ENCODE results near the gene SLC6A1.

Gene SLC6A1

DNA sequence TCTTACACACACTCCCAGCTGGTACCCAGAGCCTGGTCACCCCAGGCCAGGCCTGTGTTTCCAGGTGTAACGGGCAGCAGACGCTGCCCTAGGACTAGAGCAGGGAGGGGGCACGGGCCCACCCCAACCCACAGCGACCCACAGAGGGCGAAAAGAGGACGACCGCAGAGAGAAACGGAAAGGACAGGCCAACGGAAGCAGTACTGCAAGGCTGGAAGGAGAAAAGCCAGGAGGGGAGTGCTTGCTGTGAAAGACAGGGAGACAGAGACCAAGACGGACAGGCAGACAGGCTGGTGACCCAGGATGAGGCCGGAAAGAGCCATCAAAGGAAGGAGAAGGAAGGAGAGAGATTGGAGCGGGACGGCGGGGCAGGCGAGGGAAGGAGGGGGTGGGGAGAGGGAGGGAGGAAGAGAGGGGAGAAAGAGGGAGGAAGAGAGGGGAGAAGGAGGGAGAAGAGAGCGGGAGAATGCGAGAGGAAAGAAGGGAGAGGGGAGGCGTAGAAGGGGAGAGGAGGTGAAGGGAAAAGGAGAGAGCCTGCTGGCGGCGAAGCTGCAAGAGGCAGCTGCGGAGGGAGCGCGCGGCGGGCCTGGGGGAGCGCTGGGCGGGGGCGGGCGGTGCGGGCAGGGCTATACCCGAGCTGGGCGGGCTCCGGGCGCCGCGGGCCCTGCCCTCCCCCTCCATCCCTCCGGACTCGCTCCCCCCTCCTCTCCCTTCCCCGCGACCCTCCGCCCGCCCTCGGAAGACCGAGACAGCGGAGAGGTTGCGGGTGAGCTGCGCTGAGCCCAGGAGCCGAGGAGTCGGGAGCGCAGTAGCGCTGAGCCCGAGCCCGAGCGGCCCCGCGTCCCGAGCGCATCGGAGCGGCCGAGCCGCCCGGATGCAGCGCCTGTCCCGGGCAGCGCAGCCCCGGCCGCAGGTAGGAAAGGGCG, at the start of gene SLC6A1:
Gene SLC6A1 (plus strand): TSS at position 732 of the 926 bp plus-strand sequence. CDS start 24,464 bp downstream, outside the sequence.
- DNase-seq: no peak

DNA sequence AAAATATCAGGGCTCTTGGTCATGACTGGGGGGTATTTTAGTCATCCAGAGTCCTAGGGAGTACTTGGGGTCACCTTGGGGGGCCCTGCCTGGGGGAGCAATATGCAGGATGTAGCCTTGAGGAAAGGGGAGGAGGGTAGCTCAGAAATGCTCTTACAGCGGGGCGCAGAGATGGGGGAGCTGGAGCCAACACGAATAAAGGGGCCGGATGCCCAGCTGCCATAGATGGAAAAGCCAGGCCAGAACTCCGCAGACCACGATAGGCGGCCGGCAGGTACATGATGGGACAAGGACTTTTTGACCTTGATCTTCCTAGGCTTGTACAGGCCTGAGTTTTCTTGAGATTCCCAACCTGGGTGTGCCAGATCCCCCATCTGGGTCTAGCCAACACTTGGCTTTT, 47.7 kb upstream of the SLC6A1 start:
- DNase-seq: no peak

DNA sequence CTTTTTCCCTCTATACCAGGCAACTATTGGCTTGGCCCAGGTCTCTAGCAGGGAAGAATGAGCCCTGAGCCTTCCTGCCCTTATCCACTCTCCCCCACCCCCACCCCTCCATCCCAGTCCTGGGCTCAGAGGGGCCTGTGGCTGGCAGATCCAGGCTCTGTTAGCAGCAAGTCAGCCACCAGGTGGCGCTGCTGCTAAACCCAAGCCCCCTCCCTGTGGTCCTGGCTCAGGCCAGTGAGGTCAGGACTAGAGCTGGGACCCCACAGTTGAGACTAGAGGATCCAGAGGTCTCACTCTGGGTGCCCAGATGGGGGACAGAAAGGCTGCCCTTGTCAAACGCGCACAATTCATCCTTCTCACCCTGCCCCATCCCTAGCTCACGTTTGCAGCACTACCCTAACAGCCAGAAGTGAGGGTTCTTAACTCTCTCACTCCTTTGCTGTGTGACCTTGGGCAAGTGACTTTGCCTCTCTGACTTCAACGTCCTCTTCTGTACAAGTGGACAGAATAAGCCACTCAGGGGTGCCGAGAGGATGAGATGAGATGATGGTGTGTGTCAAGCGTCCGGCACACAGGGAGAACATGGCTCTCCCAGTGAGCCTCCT, 46.8 kb upstream of the SLC6A1 start:
- DNase-seq: peak; percentile 43

DNA sequence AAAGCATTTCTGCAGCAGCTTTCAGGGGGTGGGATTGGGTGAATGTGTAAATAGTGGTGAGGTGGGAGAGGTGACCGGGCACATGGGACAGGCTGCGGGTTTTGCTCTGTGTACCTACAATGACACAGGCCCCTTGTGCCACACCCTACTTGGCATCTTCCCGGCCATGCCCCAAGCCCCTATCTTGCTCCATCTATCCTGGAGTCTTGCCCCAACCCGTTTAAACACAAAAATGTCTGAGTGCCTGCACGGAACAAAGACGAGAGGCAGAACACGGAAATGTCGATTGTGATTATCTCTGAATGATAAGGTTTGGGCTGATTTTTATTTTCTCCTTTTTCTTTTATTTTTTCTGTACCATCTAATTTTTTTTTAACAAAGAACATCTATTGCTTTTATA, 46.0 kb upstream of the SLC6A1 start:
- DNase-seq: no peak

DNA sequence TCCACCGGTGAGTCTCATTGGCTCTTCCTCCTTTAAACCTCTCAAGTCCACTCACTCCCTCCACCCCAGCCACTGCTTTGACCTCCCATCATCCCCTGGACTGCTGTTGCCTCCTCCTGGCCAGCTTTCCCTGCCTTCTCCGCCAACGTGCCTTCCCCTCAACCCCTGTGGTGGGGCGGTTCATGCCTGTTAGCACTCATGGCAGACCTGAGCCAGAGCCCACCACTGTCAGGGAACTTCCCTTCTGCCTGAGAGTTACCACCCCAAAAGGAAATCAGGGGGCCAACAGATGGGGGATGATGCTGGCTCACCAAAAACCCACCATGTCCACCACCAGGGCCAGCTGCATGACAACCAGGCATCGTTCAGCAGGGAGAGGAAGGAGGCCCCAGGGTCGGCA, 44.2 kb upstream of the SLC6A1 start:
- no peak for DNase-seq

DNA sequence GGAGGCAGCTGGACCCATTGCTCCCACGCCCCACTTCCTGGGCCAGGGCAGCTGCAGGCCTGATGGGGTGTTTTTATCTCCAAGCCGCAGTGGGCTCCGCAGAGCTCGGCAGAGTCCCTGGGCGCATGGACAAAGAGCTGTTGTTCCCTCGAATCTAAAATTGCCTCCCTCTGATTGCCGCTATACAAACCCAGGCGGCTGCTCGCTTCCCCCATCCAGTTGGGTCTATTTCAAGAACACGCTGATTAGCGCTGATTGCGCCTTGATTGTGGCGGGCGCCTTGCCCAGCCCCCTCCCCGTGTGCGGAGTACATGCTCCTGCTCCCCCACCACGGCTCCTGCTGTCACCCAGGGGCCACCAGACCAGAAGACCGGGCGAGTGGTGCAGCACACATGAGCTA, 43.4 kb upstream of the SLC6A1 start:
- no peak for DNase-seq

DNA sequence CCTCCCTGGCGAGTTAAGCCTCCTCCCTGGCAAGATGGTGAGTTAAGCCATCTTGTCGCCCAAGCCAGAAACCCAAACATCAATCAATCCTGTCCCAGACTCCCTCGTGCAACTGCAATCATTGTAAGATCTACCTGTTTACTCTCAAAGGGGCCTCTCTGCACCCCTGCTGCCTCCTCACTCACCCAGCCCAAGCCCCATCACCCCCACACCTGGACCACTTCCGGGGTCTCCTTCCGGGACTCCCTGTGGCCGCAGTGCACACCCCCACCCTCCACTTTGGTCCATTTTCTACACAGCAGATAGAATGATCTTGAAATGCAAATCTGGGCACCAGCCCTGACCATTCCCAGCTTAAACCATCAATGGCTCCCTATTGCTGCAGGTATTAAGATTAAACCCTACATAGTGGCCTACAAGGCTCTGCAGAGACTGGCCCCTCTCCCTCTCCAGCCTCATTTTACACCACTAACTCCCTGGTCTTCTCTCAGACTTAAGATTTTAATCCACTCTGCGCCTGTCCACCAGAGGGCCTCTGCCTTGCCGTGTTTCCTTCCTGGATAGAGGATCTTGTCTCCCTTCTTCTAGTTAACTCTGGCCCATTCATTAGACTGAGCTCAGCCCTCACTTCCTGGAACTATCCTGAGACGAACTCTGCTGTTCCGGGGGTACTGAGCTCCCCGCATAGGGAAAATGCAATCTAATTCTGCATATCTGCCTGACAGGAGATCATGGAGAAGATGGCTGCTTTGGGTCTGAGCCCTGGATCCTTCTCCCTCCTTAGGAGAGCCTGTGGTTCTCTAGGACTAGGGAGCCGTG, 41.9 kb upstream of the SLC6A1 start:
- DNase-seq: no peak

DNA sequence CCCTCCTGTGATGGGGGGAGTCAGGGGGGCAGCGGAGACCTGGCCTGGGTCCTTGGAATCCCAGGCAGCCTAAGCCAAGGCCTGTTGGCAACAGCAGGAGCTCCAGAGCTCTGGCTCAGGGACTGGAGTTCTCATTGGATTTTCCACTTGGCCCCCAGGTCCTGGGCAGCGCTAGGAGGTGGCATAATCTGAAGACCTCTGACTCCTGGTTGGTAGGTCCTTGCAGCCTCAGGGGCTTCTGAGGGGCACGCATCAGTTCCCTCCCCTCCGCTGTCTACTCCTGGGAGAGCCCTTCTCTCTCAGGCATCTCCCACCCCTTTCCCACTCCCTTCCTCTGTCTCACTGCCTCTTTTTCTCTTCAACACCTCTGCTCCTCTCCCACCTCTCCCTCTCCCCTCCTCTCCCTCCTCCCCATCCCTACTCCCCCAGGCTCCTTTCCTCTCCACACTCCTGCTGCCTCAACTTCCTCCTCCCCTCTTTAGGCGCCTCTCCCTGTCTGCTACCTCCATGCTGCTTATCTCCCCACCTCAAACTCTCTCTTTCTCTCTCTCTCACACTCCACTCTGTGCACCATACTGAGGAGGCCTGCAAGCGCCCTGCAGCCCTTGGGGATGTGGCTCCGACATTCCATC, 41.1 kb upstream of the SLC6A1 start:
- no peak for DNase-seq

DNA sequence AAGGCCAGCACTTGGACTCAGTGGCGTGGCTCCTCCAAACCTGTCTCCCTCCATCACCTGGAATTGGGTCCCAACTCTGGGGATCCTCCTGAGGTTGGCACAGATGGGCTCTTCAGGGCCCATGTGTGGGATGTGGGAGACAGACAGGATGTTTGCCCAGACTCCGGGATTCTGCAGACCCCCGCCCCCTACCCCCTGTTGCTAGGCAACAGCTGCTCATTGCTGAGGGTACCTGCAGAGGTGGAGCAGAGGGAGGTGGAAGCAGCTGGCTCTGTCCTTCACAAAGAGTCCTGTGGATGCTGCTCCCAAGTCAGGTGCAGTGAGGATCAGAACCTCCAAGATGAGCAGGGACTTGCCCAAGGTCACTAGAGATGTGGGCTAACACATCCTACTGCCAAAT, 40.0 kb upstream of the SLC6A1 start:
- no peak for DNase-seq

DNA sequence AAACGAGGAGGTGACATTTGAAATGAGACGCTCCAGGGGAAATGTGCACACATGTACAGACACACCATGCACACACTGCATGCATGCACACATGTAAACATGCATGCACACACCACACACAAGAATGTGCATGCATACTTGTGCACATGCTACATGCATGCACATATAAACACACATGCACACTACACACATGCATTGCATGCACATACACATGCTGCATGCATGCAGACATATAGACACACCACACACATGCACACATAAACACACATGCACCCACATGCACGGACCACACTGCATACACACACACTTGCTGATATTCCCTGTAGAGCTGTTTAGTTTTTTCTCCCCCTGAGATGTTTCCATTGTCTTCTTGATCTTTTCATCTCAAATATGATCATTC, 37.8 kb upstream of the SLC6A1 start:
- no peak for DNase-seq

DNA sequence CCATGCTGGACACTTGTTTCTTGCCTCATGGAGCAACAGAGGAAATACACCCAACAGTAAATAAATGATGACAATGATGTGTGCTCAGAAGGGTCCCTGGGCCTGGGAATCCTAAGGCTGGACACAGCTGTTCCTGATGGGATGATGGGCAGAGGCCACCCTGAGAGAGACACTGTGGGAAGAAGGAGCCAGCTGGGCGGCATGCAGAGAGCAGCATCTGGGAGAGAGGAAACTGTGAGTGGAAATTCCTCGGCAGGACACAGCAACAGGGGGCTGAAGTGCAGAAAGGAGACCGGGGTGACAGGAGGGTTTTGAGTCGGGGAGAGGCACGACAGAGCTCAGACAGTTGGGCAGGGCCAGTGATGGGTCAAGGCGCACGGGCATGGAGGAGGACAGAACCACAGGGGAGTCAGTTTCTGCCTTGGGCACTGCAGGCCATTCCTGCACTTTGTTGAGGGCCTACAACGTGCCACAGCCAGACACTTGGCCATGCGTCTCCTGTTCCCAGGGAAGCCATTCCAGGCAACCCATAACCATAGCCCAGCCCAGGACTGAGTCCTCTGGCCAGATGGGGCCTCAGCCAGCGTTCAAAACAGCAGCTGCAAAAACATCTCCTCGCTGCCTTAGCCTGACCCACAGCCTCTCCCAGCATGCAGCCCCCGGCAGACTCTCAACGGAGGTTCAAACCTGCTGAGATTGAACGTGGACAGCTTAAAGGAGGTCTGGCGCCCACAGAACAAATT, 36.7 kb upstream of the SLC6A1 start:
- DNase-seq: no peak

DNA sequence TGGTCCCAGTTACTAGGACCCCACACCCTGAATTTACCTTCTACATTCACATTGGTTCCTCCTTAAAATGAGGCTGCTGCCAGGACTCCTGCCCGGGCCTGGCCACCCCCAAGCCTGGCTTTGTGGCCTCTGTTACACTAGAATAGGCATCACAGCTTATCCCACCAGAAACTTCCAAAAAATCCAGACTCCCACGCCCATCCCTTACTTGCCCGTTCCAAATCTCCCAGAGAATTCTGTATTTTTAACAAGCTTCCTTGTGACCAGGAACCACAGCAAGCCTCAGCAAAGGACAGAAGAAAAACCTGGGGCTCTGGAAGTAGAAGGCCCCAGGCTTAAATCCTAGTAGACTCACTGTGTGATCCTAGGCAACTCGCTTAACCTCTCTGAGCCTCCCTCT, 36.0 kb upstream of the SLC6A1 start:
- no peak for DNase-seq

DNA sequence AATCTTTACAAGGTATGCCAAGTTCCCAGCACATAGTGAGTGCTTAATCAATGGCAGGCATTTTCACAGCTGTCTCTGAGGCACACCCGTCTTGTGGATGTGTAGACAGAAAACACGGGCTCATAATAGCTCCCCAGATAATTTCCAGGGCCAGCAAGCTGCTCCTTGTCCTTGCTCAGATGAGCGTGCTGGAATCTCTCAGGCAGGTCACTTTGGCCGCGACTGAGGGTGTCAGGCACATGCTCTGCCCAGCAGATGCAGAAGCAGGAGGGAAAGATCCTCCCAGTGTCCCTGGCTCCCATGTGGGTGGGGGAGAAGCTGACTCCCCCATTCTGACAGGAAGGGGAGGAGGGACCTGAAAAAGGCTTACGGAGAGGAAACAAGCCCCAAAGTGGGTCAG, 35.6 kb upstream of the SLC6A1 start:
- DNase-seq: no peak

DNA sequence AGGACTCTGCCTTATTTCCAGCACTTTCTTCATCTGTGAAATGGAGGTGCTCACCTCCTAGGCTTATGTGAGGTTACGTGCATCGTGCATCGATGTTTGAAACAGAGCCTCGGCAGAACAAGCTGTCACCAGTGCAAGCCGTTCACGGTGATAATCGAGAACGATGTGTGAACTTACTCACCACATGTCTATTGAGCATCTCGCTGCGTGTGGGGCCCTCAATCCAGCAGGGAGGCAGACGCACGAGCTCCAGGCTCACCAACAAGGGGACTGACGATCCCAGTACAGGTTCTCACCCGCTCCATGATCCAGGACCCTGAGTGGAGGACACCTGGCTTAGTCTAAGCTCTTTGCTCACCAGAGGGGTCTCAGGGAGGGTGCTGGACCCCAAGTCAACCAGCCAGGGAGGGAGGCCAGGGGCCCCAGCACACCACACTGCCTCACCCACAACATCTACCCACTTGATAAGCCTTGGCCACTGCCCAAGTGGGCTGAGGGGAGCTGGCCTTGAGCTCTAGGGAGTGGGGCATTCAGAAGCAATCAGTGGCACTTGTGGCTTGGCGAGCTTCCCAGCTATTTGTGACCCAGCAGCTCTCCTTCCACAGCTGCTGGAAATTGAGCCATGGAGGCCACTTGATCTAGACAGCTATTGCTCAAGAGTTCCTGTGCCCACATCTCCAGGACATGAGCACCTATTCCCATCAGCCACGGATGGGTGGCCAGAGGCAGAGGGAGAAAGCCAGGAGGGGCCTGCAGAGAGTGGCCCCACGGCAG, 34.4 kb upstream of the SLC6A1 start:
- no peak for DNase-seq

DNA sequence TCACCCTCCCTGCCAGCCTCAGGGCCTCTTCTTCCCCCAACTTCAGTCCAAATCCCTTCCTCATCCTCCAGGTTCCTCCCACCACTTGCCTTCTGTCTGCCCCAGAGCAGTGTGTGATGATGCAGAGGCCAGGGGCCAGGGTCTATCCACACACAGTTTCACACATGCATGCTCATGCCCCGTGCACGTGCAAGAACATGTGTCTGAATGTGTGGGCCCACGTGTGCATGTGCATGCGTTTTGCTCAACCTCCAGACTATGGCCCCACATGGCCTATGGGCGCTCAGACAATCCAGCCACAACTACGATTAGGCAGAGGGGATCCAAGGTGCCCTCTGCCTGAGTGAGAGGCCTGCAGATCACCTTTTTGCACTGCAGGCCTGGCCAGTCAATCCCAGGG, 32.3 kb upstream of the SLC6A1 start:
- DNase-seq: no peak

DNA sequence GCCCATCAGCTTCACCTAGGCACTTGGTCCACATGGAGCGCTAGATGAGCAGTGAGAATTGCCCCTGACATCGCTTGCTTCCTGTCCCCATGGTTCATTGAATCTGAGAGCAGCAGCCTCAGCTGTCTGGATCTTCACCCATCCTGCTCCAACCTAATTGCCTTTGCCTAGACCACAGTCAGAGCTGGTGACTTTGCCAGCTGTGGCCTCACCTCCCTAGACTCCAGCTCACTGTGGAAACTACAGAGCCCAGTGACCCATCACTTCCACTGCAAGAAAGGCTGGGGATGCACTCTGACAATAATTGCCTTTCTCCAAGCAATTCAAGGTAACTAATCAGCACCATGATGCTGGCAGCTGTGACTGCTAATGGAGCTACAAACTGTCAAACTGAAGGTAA, 30.6 kb upstream of the SLC6A1 start:
- DNase-seq: no peak

DNA sequence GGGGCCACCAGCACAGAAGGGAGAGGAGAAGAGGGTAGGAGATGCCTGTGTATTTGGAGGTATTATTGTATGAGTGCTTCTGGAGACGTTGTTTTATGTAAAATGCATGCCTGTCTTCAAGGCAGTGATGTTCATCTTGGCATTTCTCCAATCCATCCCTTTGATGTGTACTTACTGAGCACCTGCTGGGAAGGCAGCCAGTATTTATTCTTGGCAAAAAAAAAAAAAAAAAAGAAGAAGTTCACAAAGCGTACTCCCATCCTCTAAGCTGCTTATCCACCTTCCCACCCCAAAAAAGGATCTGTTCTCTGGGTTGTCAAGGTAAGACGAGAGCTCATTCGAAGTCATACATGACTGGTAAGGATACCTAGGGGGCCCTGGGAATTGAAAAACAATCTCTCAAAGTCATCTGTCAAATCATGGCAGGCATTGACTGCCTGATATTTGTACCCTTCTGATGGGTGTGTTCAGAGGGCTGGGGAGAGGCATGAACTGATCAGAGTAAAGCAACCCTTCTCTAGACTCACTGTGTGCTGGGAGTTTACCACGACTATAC, 30.0 kb upstream of the SLC6A1 start:
- no peak for DNase-seq

DNA sequence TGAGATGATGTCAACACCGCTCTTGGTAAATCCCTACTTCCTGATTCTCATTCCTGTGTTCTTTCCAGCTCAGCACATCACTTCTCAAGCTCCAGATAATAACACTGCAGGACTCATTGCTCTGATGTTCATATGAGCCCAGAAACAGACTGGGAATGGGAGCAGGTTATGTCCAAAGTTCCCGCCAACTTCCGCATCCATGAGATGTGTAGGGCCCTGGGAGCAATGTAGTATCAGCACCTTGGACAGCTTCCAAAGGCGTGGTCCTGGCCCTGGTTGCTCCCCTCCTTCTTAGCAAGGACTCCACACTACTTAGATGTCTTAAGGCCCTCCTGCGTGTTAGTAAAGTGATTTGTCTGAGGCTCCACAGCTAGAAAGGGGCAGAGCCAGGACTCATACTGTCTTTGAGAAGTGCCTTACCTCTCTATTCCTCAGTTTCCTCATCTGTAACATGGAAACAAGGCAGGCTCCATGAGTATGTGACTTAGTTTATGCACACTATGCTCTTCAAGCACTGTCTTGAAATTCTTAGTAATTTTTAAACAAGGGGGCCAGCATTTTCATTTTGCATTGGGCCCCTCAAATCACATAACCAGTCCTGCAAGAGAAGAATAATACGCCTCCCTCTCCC, 27.9 kb upstream of the SLC6A1 start:
- DNase-seq: no peak

DNA sequence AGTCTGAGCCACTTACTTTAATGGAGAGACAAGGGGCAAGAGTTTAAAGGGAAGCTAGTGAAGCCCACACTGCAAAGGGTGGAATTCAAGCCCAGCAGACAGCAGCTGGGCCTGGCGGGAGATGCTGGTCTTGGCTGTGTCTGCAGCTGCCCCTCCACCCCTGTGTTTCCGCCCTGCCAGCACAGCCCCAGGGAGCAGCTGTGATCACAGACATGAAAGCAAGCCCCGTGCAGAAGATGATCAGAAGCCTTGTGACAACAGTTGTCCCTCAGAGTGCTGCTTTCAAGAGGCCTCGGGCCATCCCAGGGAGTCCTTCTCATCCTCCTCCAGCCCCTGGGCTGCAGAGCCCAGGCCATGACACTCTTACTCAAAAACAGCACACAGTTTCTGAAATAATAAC, 24.1 kb upstream of the SLC6A1 start:
- no peak for DNase-seq

DNA sequence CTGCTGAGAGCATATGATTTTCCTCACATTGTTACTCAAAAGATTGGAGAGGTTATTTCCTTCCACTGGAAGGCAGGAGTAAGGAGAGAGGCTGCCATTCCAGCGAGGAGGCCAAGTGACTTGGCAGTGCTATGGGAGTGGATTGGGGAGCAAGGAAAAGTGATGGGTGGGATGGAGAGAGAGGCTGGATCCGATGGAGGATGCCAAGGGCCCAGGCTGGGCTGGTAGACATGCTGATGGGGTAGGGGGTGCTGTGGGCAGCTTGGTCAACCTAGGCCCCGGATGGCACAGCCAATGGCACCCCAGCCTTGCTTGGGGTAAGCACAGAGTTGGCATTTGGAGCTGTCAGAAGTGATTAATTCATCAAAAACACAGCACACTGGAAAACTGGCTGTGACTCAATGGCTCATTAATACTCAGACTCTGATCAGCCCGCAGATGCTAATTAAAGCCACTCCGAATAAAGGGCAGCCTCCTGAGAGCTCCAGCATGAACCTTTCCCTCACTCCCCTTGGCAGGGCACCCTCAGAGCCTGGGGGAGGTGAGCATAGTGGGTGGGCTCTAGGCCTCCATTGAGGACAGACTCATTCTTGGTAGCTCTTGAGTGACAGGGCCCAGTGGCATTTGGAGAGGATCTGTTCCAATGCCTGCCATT, 22.1 kb upstream of the SLC6A1 start:
- DNase-seq: no peak

Measured in activated CD8-positive, alpha-beta memory T cell treated with anti-CD3 and anti-CD28 coated beads, Interleukin-2, amount 50 U/mL, for 4 hours (primary cell).